Neuronal stem cell (in vitro differentiated cells): Measurements from ENCODE around the gene SMIM44. TPM values are rescaled to one million over a fixed set of nuclear protein-coding genes. Genes with fewer than 3 reads are reported as not detected.

Experiments
- small RNA-seq: library from polyadenylated mRNA; stranded (forward); fragments of <200 nt; extraction: miRNeasy Mini kit (QIAGEN cat#:217004); gene quantifications from one replicate; pipeline ENCODE3, GENCODE V24; 2013; ENCODE audit not compliant: insufficient read depth

The SMIM44 gene

Small RNA genes within 50 kb of the gene (small RNA-seq; reads per million reads assigned to genes)
- gene RF00212 = not detected
